NCI-H2196 (cell line): ENCODE results near the gene CCDC74B.
"Not testable (repeated sequence)": the region's sequence is repeated elsewhere in the genome, so short reads cannot be mapped to it uniquely, and the experiment has no call there.

Experiments used
- DNase-seq: peaks from one replicate; lab custom pipeline; 2025; ENCODE audit not compliant: unreplicated experiment; lab: John Stamatoyannopoulos, UW

Gene CCDC74B

DNA sequence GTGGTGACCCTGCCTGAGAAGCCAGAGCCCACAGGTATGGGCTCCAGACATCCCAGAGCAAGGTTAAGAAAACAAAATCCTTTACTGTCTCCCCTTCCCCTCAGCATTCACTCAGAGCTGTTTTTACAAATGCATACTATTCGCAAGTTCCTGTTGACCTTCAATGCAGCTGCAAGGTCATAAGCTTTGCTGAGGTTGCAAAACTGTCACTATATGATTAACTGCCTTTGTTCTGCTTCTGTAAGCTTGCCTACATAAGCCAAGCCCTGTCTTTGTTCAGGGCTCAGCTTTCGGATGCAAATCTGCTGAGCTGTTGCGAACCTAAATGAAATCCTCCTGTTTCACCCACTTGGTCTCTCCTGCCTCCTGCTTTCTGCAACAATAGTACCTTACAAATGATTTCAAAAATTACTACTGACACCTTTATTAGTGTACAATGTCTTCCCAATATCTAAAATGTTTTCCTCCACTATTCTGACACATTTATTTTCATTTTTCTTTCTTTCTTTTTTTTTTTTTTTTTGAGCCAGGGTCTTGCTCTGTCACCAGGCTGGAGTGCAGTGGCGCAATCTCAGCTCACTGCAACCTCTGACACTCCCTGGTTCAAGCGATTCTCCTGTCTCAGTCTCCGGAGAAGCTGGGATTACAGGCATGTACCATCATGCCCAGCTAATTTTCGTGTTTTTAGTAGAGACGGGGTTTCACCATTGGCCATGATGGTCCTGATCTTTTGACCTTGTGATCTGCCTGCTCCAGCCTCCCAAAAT lies 42.1 kb downstream of the CCDC74B start:
- DNase-seq, result not testable (repeated sequence)
